GM23338 (cell line): Measurements from ENCODE around the gene NID2. TPM values are rescaled to one million over a fixed set of nuclear protein-coding genes. Genes with fewer than 3 reads are reported as not detected.

Source experiments
- ATAC-seq: fragments of 200-7000 bp; cut with Tn5 transposase; 3 replicates; pipeline ENCODE4 v1.9.1; 2020
- DNase-seq: peaks from one replicate; pipeline ENCODE4 v3.0.0-alpha.2; 2015; ENCODE audit warnings: low spot score
- H2AFZ ChIP-seq: fragments of 200-600 bp; sonication (generic); 2 replicates; pipeline ENCODE4 v1.8.0; 2016; ENCODE audit warnings: antibody characterized with exemption, mild to moderate bottlenecking, moderate library complexity
- H3F3A ChIP-seq: fragments of 200-600 bp; sonication (generic); replicated peaks from 2 replicates; pipeline ENCODE4 v1.8.0; 2017; ENCODE audit warnings: antibody characterized with exemption, mixed run types, low read depth
- H3K27ac ChIP-seq: fragments of 200-600 bp; sonication (generic); 2 replicates; pipeline ENCODE4 v1.6.1; 2016; ENCODE audit warnings: low read depth
- H3K27me3 ChIP-seq: fragments of 200-600 bp; sonication (generic); 2 replicates; pipeline ENCODE4 v1.8.0; 2016; ENCODE audit warnings: mild to moderate bottlenecking, mixed run types, moderate library complexity; ENCODE audit not compliant: insufficient read depth
- H3K36me3 ChIP-seq: fragments of 200-600 bp; sonication (generic); 2 replicates; pipeline ENCODE4 v1.8.0; 2016; ENCODE audit warnings: mild to moderate bottlenecking; ENCODE audit not compliant: insufficient read depth
- H3K4me1 ChIP-seq: fragments of 200-600 bp; sonication (generic); 2 replicates; pipeline ENCODE4 v1.8.0; 2016; ENCODE audit warnings: mild to moderate bottlenecking, moderate library complexity; ENCODE audit not compliant: insufficient read depth
- H3K4me2 ChIP-seq: fragments of 200-600 bp; sonication (generic); 2 replicates; pipeline ENCODE4 v1.7.1; 2017; ENCODE audit warnings: mixed run types
- H3K4me3 ChIP-seq: fragments of 200-600 bp; sonication (generic); 2 replicates; pipeline ENCODE4 v1.6.1; 2016; ENCODE audit warnings: mixed run types
- H3K79me2 ChIP-seq: fragments of 200-600 bp; sonication (generic); replicated peaks from 2 replicates; pipeline ENCODE4 v1.8.0; 2017; ENCODE audit warnings: mild to moderate bottlenecking; ENCODE audit not compliant: insufficient read depth
- H3K9me2 ChIP-seq: fragments of 200-600 bp; sonication (generic); 2 replicates; pipeline ENCODE4 v1.8.0; 2017; ENCODE audit not compliant: insufficient read depth
- H4K20me1 ChIP-seq: fragments of 200-600 bp; sonication (generic); replicated peaks from 2 replicates; pipeline ENCODE4 v1.8.0; 2017; ENCODE audit warnings: mild to moderate bottlenecking; ENCODE audit not compliant: insufficient read depth
- H3K27ac Mint-ChIP-seq: 2 replicates; pipeline ENCODE4 v1.8.0; 2020; ENCODE audit warnings: inconsistent platforms, mild to moderate bottlenecking, moderate library complexity, mixed read lengths
- H3K27me3 Mint-ChIP-seq: 3 replicates; pipeline ENCODE4 v1.8.0; 2022; ENCODE audit warnings: low read depth, mild to moderate bottlenecking, moderate library complexity, mixed read lengths, inconsistent platforms; ENCODE audit not compliant: insufficient read depth, poor library complexity
- H3K36me3 Mint-ChIP-seq: 3 replicates; pipeline ENCODE4 v1.8.0; 2021; ENCODE audit warnings: low read depth, mild to moderate bottlenecking, inconsistent platforms, moderate library complexity, mixed read lengths
- H3K4me1 Mint-ChIP-seq: 3 replicates; pipeline ENCODE4 v1.8.0; 2020; ENCODE audit warnings: mild to moderate bottlenecking, inconsistent platforms, mixed read lengths
- H3K4me3 Mint-ChIP-seq: 3 replicates; pipeline ENCODE4 v1.8.0; 2021; ENCODE audit warnings: moderate library complexity, mild to moderate bottlenecking, inconsistent platforms, mixed read lengths
- H3K9me3 Mint-ChIP-seq: 3 replicates; pipeline ENCODE4 v1.8.0; 2020; ENCODE audit warnings: moderate library complexity, mild to moderate bottlenecking, inconsistent platforms, mixed read lengths
- CTCF ChIP-seq, 2 experiments: fragments of 200-600 bp in 1 of 2; sonication (generic) in 1 of 2; conservative IDR thresholded peaks; 2 replicates each; pipeline versions ENCODE4 v1.5.1 to v1.6.1; 2016 to 2017; ENCODE audit warnings: antibody characterized with exemption in 2 of 2, low read depth in 2 of 2, mild to moderate bottlenecking in 2 of 2, moderate library complexity in 1 of 2
- ETS1 ChIP-seq: IDR thresholded peaks from 2 replicates; pipeline ENCODE4 v1.6.1; 2016; ENCODE audit warnings: antibody characterized with exemption
- EZH2 ChIP-seq: fragments of 200-600 bp; sonication (generic); IDR thresholded peaks from one replicate; pipeline ENCODE4 v1.8.0; 2017; ENCODE audit warnings: antibody characterized with exemption, mild to moderate bottlenecking, low read depth; ENCODE audit not compliant: unreplicated experiment
- EZH2phosphoT487 ChIP-seq: fragments of 200-600 bp; sonication (generic); IDR thresholded peaks from one replicate; pipeline ENCODE4 v1.8.1; 2018; ENCODE audit warnings: antibody characterized with exemption; ENCODE audit not compliant: unreplicated experiment
- JUNB ChIP-seq: IDR thresholded peaks from one replicate; pipeline ENCODE4 v1.6.1; 2016; ENCODE audit warnings: antibody characterized with exemption; ENCODE audit not compliant: unreplicated experiment
- NANOG ChIP-seq: IDR thresholded peaks from 2 replicates; pipeline ENCODE4 v1.6.1; 2016; ENCODE audit warnings: antibody characterized with exemption, borderline replicate concordance
- POLR2AphosphoS5 ChIP-seq: IDR thresholded peaks from 2 replicates; pipeline ENCODE4 v1.6.1; 2016; ENCODE audit warnings: antibody characterized with exemption, low read depth
- REST ChIP-seq: IDR thresholded peaks from one replicate; pipeline ENCODE4 v1.6.1; 2018; ENCODE audit warnings: antibody characterized with exemption; ENCODE audit not compliant: unreplicated experiment
- STAT1 ChIP-seq: IDR thresholded peaks from one replicate; pipeline ENCODE4 v1.6.1; 2016; ENCODE audit warnings: antibody characterized with exemption; ENCODE audit not compliant: unreplicated experiment
- ZNF114 ChIP-seq: fragments of 250-450 bp; sonication (Bioruptor Pico); IDR thresholded peaks from 2 replicates; pipeline ENCODE4 v1.5.0; 2020; ENCODE audit warnings: mild to moderate bottlenecking, moderate library complexity
- ZNF331 ChIP-seq: fragments of 250-450 bp; sonication (Bioruptor Pico); IDR thresholded peaks from 2 replicates; pipeline ENCODE4 v1.5.0; 2020; ENCODE audit warnings: low read depth, mild to moderate bottlenecking, moderate library complexity
- ZNF462 ChIP-seq: fragments of 250-450 bp; sonication (Bioruptor Pico); IDR thresholded peaks from 2 replicates; pipeline ENCODE4 v1.5.0; 2020; ENCODE audit warnings: mild to moderate bottlenecking, moderate library complexity
- polyA plus RNA-seq: library from polyadenylated mRNA; unstranded; fragments of >200 nt; fragmentation: Nextera tagmentation; extraction: Ambion mirVana; gene quantifications from 2 replicates; pipeline ENCODE4 v1.2.1, GENCODE V29; 2016
- total RNA-seq: library from RNA; depleted of rRNA; stranded (reverse); fragments of >200 nt; shearing (Covaris generic); gene quantifications from 2 replicates; pipeline ENCODE4 v1.2.3, GENCODE V29; 2014

The NID2 gene
- total and polyA plus RNA-seq, 2 experiments from 2014 or later = 4.3 to 10.4 TPM

GRCh38 chr14:52094546-52095271, 25.9 kb upstream of the NID2 start:
- Histone ChIP-seq H3K27ac (no peak overlapping the region), H3K9me2 (0 out of 2 replicates have a peak, but pooled peaks cover 2% of the 10 kb centered on the region), H3K36me3 (no peaks in the 10 kb centered on the region), H3K4me1 (no peaks in the 10 kb centered on the region), H3K4me3 (no peak overlapping the region), H4K20me1 (no peaks in the 10 kb centered on the region), H3K79me2 (no peaks in the 10 kb centered on the region), H2AFZ (no peak overlapping the region), H3K4me2 (no peak overlapping the region), H3K27me3 (no peaks in the 10 kb centered on the region), H3F3A (no peaks in the 10 kb centered on the region)
- Mint-ChIP-seq H3K4me3 (no peak overlapping the region), H3K36me3 (no peaks in the 10 kb centered on the region), H3K4me1 (no peaks in the 10 kb centered on the region), H3K9me3 (no peaks in the 10 kb centered on the region), H3K27me3 (peaks cover 2% of the 10 kb centered on the region), H3K27ac (no peak overlapping the region)
- DNase-seq = no peak
- no peak for ATAC-seq
- TF ChIP-seq ZNF462 (CRISPR knock-in tag) = no peak
- no peak for TF ChIP-seq ZNF331 (CRISPR knock-in tag)
- no peak for TF ChIP-seq JUNB
- TF ChIP-seq NANOG = no peak
- no peak for TF ChIP-seq EZH2
- no peak for TF ChIP-seq ZNF114 (CRISPR knock-in tag)
- no peak for TF ChIP-seq EZH2phosphoT487
- TF ChIP-seq ETS1 = no peak
- no peak for TF ChIP-seq STAT1
- no peak for TF ChIP-seq REST
- TF ChIP-seq CTCF (conservative IDR thresholded peaks at IDR 0.05; ENCODE audit: low read depth in 2 of 2) = no peak
- TF ChIP-seq POLR2AphosphoS5 = no peak
